HEK293 (cell line): ENCODE results near the gene PDAP1.

ENCODE experiments used
- GFI1B ChIP-seq: fragments of 450-650 bp; formaldehyde crosslinking; IDR thresholded peaks from 2 replicates; pipeline ENCODE4 v1.5.1; 2016; ENCODE audit warnings: missing biosample characterization, missing genetic modification characterization
- KLF10 ChIP-seq: fragments of 450-650 bp; IDR thresholded peaks from 2 replicates; pipeline ENCODE4 v1.5.1; 2018; ENCODE audit warnings: missing biosample characterization, mild to moderate bottlenecking, missing genetic modification characterization
- PRDM10 ChIP-seq: fragments of 450-650 bp; formaldehyde crosslinking; IDR thresholded peaks from 2 replicates; pipeline ENCODE4 v1.5.1; 2016; ENCODE audit warnings: missing biosample characterization, missing genetic modification characterization
- PRDM6 ChIP-seq: fragments of 450-650 bp; formaldehyde crosslinking; IDR thresholded peaks from 2 replicates; pipeline ENCODE4 v1.5.1; 2017; ENCODE audit warnings: missing biosample characterization, missing genetic modification characterization
- REST ChIP-seq: fragments of 450-650 bp; formaldehyde crosslinking; IDR thresholded peaks from 2 replicates; pipeline ENCODE4 v1.5.1; 2016; ENCODE audit warnings: missing biosample characterization, missing genetic modification characterization
- ZBTB26 ChIP-seq: fragments of 450-650 bp; formaldehyde crosslinking; optimal IDR thresholded peaks from 2 replicates; pipeline ENCODE3; 2016; ENCODE audit warnings: missing biosample characterization, mild to moderate bottlenecking, missing genetic modification characterization
- ZNF10 ChIP-seq: fragments of 450-650 bp; formaldehyde crosslinking; IDR thresholded peaks from 2 replicates; pipeline ENCODE4 v1.5.1; 2017; ENCODE audit warnings: missing biosample characterization, missing genetic modification characterization
- ZNF138 ChIP-seq: fragments of 450-650 bp; formaldehyde crosslinking; IDR thresholded peaks from 2 replicates; pipeline ENCODE4 v1.5.1; 2016; ENCODE audit warnings: missing biosample characterization, missing genetic modification characterization, borderline replicate concordance
- ZNF140 ChIP-seq: fragments of 450-650 bp; formaldehyde crosslinking; IDR thresholded peaks from 2 replicates; pipeline ENCODE4 v1.5.1; 2016; ENCODE audit warnings: missing biosample characterization, missing genetic modification characterization
- ZNF426 ChIP-seq: fragments of 450-650 bp; formaldehyde crosslinking; IDR thresholded peaks from 2 replicates; pipeline ENCODE4 v1.5.1; 2017; ENCODE audit warnings: missing biosample characterization, missing genetic modification characterization, mild to moderate bottlenecking, inconsistent platforms, moderate library complexity
- ZNF488 ChIP-seq: fragments of 450-650 bp; formaldehyde crosslinking; IDR thresholded peaks from 2 replicates; pipeline ENCODE4 v1.5.1; 2016; ENCODE audit warnings: missing biosample characterization, missing genetic modification characterization
- ZNF510 ChIP-seq: fragments of 450-650 bp; formaldehyde crosslinking; IDR thresholded peaks from 2 replicates; pipeline ENCODE4 v1.5.1; 2018; ENCODE audit warnings: mild to moderate bottlenecking, missing genetic modification characterization, missing biosample characterization; ENCODE audit not compliant: insufficient replicate concordance
- ZNF513 ChIP-seq: fragments of 450-650 bp; IDR thresholded peaks from 2 replicates; pipeline ENCODE4 v1.5.1; 2018; ENCODE audit warnings: missing biosample characterization, missing genetic modification characterization
- ZNF518A ChIP-seq: fragments of 450-650 bp; formaldehyde crosslinking; conservative IDR thresholded peaks from 2 replicates; pipeline ENCODE4 v1.5.1; 2016; ENCODE audit warnings: low read depth, missing biosample characterization, missing genetic modification characterization
- ZNF561 ChIP-seq: fragments of 450-650 bp; IDR thresholded peaks from 2 replicates; pipeline ENCODE4 v1.5.1; 2018; ENCODE audit warnings: missing biosample characterization, missing genetic modification characterization, borderline replicate concordance
- ZNF571 ChIP-seq: fragments of 450-650 bp; formaldehyde crosslinking; IDR thresholded peaks from 2 replicates; pipeline ENCODE4 v1.5.0; 2017; ENCODE audit warnings: missing biosample characterization, missing genetic modification characterization
- ZNF580 ChIP-seq: fragments of 450-650 bp; formaldehyde crosslinking; IDR thresholded peaks from 2 replicates; pipeline ENCODE4 v1.5.1; 2016; ENCODE audit warnings: missing biosample characterization, missing genetic modification characterization
- ZNF658 ChIP-seq: fragments of 450-650 bp; formaldehyde crosslinking; IDR thresholded peaks from 2 replicates; pipeline ENCODE4; 2016; ENCODE audit warnings: missing biosample characterization, missing genetic modification characterization

PDAP1 gene

GRCh38 chr7:99438573-99439480 is 30.4 kb upstream of the PDAP1 start, which contains the start of the genes CPSF4 and PTCD1 (continued):
- TF ChIP-seq ZNF488 (no peak), ZNF561 (peak; percentile 85), PRDM6 (no peak), ZNF510 (tag by site-specific recombination) (no peak), REST (tag by site-specific recombination) (0 out of 2 replicates have a peak, but pooled peaks have one; percentile 23), ZNF10 (no peak), ZNF426 (tag by site-specific recombination) (no peak), ZBTB26 (tag by site-specific recombination) (peak; percentile 90), PRDM10 (tag by site-specific recombination) (peak; percentile 74), KLF10 (tag by site-specific recombination) (peak; percentile 73; the same call in 1 of the 2 replicates), ZNF140 (no peak), GFI1B (no peak), ZNF571 (tag by site-specific recombination) (no peak), ZNF580 (no peak; the same call in 1 of the 2 replicates), ZNF658 (tag by site-specific recombination) (no peak), ZNF138 (tag by site-specific recombination) (no peak), ZNF518A (tag by site-specific recombination) (no peak), ZNF513 (0 out of 2 replicates have a peak, but pooled peaks have one; percentile 13)
